Activated naive CD8-positive, alpha-beta T cell treated with anti-CD3 and anti-CD28 coated beads, Interleukin-2, amount 50 U/mL, for 24 hours (primary cell): Measurements from ENCODE around the gene CORO2B.

Experiments
- ATAC-seq: fragments of 150-1000 bp; cut with Tn5 transposase; one replicate; pipeline ENCODE4 v1.10.0; 2021
- DNase-seq: peaks from one replicate; pipeline ENCODE4 v3.0.0; 2021
- H3K27ac Mint-ChIP-seq: one replicate; pipeline ENCODE4 v1.8.0; 2021; ENCODE audit warnings: mild to moderate bottlenecking, mixed read lengths
- H3K27me3 Mint-ChIP-seq: one replicate; pipeline ENCODE4 v1.8.0; 2021; ENCODE audit warnings: mixed read lengths
- H3K36me3 Mint-ChIP-seq: one replicate; pipeline ENCODE4 v1.8.0; 2021; ENCODE audit warnings: low read depth, mixed read lengths
- H3K4me1 Mint-ChIP-seq: one replicate; pipeline ENCODE4 v1.8.0; 2021; ENCODE audit warnings: mixed read lengths
- H3K4me3 Mint-ChIP-seq: one replicate; pipeline ENCODE4 v1.8.0; 2021; ENCODE audit warnings: mild to moderate bottlenecking, moderate library complexity, mixed read lengths
- H3K9me3 Mint-ChIP-seq: one replicate; pipeline ENCODE4 v1.8.0; 2021; ENCODE audit warnings: mixed read lengths

The CORO2B gene

DNA sequence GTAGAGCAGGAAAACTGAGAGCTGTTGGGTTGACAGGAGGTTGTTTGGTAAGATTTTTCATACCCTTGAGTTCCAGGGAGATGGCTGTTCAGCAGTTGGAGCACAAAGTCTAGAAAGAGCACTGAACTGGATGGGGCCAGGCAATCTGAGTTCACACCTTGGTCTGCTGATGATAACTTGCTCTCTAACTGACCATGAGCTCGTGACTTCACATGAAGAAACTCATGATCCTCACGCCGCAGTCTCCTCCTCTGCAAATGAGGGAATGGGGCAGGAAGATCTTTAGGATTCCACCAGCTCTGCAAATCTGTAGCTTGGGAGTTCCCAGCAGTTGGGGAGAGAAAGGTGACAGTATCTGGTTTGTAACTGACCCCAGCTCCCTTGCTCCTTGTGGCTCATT is 33.7 kb downstream of the CORO2B start:
- H3K9me3 Mint-ChIP-seq = no peaks in the 10 kb centered on the region
- H3K4me1 Mint-ChIP-seq = no peaks in the 10 kb centered on the region
- no peak for ATAC-seq
- H3K27ac Mint-ChIP-seq = no peak overlapping the region
- no peak overlapping the region for H3K4me3 Mint-ChIP-seq
- DNase-seq = no peak
- peaks cover 1% of the 10 kb centered on the region for H3K27me3 Mint-ChIP-seq
- H3K36me3 Mint-ChIP-seq = no peaks in the 10 kb centered on the region

DNA sequence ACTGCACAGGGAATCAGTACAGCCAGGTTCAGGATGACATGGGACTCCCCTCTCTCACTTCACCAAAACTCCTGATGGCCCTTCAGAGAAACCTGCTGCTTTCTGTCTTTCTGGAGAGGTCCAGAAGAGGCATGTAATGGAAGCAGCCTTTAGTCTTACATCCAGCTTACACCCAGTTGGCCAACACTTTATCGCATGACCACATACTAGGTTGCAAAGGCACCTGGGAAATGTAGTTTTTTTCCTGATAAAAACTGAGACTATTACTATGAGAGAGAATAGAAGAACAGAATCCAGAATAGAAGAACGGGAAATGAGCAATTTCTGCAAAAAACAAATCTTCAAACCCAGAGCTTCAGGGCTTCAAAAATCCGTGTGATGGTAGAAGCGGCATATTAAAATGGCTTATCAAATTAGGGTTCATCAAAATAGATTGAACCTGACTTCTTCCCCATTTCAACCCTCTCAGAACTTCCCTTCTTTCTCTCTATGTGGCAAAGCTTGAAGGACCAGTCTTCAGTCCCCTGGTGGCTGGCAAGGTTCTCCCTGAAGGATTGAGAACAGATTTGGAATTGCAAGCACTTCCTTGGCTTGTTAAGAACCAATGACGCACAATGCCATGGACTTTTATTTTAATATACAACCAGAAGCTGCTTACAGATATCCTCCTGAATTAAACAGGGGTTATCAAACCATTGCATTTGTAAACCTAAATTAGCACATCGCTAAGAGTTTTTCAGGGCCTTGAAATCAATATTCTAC is 34.4 kb downstream of the CORO2B start:
- no peaks in the 10 kb centered on the region for H3K9me3 Mint-ChIP-seq
- peaks cover under 1% of the 10 kb centered on the region for H3K4me1 Mint-ChIP-seq
- peaks cover 1% of the 10 kb centered on the region for H3K27me3 Mint-ChIP-seq
- H3K27ac Mint-ChIP-seq = no peak overlapping the region
- no peak overlapping the region for H3K4me3 Mint-ChIP-seq
- no peak for DNase-seq
- no peak for ATAC-seq
- no peaks in the 10 kb centered on the region for H3K36me3 Mint-ChIP-seq

DNA sequence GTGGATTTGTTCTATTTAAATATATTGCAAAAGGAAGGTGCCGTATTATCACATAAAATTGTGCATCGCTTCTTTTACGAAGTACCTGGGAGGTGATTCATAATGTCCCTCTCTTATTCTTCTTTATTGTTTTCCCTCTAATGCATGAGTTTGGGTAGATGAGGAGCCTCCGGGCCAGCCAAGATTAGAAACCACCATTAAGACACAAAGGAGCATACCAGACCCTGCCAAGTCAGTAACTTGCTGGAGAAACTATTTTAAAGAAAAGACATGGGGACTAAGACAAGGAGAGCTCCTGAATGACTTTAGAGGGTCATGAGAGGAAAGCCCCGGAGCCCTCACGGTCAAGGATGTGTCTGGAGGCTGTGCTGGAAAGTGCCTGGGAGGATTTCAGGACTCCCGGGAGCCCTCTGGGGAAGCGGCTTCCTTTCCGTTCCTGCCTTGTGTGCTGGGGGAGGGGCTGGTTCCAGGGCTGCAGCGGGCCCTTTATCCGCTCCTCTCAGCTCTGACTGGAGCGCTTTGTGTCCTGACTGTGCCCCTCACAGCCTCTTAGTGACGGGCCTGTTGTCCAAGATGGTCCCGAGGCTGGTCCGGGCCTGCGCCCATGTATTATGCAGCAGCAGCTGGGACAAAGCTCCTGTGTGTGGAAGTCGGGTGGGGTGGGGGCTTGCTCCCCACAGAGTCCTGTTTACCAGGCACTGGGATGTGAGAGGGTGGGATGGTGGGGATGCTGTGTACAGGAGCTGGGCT is 35.7 kb downstream of the CORO2B start:
- no peak overlapping the region for H3K4me3 Mint-ChIP-seq
- H3K4me1 Mint-ChIP-seq = peaks cover 3% of the 10 kb centered on the region
- peaks cover 1% of the 10 kb centered on the region for H3K27me3 Mint-ChIP-seq
- ATAC-seq (no peak), DNase-seq (no peak)
- no peaks in the 10 kb centered on the region for H3K9me3 Mint-ChIP-seq
- H3K27ac Mint-ChIP-seq = no peak overlapping the region
- no peaks in the 10 kb centered on the region for H3K36me3 Mint-ChIP-seq

- Mint-ChIP-seq H3K36me3 (no peaks in the 10 kb centered on the region), H3K27ac (no peak overlapping the region), H3K4me1 (peaks cover 3% of the 10 kb centered on the region), H3K9me3 (no peaks in the 10 kb centered on the region), H3K4me3 (no peak overlapping the region), H3K27me3 (peaks cover 1% of the 10 kb centered on the region)
- ATAC-seq = no peak
- no peak for DNase-seq
Observed at GRCh38 chr15:68615301-68615700, 36.5 kb downstream of the CORO2B start.

- Mint-ChIP-seq H3K36me3 (no peaks in the 10 kb centered on the region), H3K27me3 (no peaks in the 10 kb centered on the region), H3K4me3 (no peak overlapping the region), H3K4me1 (peaks cover 3% of the 10 kb centered on the region), H3K27ac (no peak overlapping the region), H3K9me3 (no peaks in the 10 kb centered on the region)
- no peak for DNase-seq
- no peak for ATAC-seq
Observed at GRCh38 chr15:68615811-68616210, 37.0 kb downstream of the CORO2B start.

GRCh38 chr15:68616397-68616796 is 37.6 kb downstream of the CORO2B start:
- H3K4me3 Mint-ChIP-seq = no peak overlapping the region
- H3K4me1 Mint-ChIP-seq = peaks cover 3% of the 10 kb centered on the region
- DNase-seq = no peak
- no peaks in the 10 kb centered on the region for H3K27me3 Mint-ChIP-seq
- no peaks in the 10 kb centered on the region for H3K36me3 Mint-ChIP-seq
- no peak for ATAC-seq
- H3K27ac Mint-ChIP-seq = no peak overlapping the region
- no peaks in the 10 kb centered on the region for H3K9me3 Mint-ChIP-seq

- Mint-ChIP-seq H3K27ac (no peak overlapping the region), H3K36me3 (no peaks in the 10 kb centered on the region), H3K9me3 (no peaks in the 10 kb centered on the region), H3K27me3 (no peaks in the 10 kb centered on the region), H3K4me3 (no peak overlapping the region), H3K4me1 (peaks cover 3% of the 10 kb centered on the region)
- no peak for ATAC-seq
- DNase-seq = no peak
Observed at GRCh38 chr15:68617001-68617400, 38.2 kb downstream of the CORO2B start.

- peaks cover 3% of the 10 kb centered on the region for H3K4me1 Mint-ChIP-seq
- no peak for DNase-seq
- no peaks in the 10 kb centered on the region for H3K27me3 Mint-ChIP-seq
- no peaks in the 10 kb centered on the region for H3K9me3 Mint-ChIP-seq
- no peaks in the 10 kb centered on the region for H3K36me3 Mint-ChIP-seq
- no peak overlapping the region for H3K27ac Mint-ChIP-seq
- no peak overlapping the region for H3K4me3 Mint-ChIP-seq
- no peak for ATAC-seq
Observed at GRCh38 chr15:68617777-68618176, 39.0 kb downstream of the CORO2B start.

DNA sequence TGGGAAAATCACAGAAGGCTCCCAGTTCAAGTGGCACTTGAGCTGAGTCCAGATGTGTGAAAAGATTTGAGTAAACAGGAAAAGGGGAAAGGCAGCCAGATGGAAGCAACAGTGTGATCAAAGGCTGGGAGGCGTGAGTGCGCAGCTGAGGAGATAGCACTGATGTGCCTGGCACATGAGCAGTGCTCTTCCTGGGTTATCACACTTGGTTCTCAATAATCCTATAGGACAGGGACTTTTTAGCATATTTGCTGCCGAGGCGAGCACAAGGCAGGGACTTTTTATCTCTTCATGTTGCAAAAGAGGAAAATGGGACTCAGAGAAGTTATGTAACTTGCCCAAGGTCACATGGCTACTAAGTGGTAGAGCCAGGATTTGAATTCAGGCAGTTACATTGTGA is 39.6 kb downstream of the CORO2B start:
- Mint-ChIP-seq H3K27ac (no peak overlapping the region), H3K9me3 (no peaks in the 10 kb centered on the region)
- no peak for DNase-seq

DNA sequence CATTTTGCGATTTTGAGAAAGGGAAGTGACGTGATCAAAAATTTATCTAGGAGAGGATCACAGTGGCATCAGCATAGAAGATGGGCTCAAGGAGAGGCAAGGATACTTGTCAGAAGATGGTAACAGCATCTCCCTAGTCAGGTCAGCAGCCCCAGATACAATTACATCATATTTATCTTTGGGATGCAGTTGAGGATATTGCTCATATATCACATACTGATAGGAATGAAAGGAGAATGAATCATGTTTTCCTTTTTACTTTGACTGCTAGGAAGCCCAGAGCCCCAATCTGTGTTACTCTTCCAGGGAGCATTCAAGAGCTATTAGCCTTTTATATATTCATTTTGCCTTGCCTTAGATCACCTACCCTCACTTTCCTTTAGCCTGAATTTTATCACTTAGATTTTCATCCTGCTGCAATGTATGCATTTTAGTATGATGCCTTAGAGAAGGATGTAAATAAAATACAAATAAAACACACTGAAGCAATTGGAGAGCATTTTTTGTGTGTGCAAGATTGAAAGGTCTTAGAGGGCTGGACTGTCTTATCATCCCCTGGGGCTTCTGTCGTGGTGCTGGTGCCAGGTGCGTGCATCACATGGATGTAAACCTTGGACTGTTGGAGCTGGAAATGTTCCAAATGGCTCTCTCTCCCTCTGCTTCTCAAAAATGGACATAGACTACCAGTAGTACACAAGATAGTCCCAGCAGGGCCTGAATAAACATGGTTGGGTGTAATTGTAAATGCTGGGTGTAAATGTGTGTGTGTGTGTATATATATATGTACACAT is 40.3 kb downstream of the CORO2B start:
- peaks cover 3% of the 10 kb centered on the region for H3K4me1 Mint-ChIP-seq
- H3K27ac Mint-ChIP-seq = no peak overlapping the region
- H3K9me3 Mint-ChIP-seq = no peaks in the 10 kb centered on the region
- DNase-seq (no peak), ATAC-seq (no peak)
- H3K36me3 Mint-ChIP-seq = no peaks in the 10 kb centered on the region
- H3K4me3 Mint-ChIP-seq = no peak overlapping the region
- H3K27me3 Mint-ChIP-seq = no peaks in the 10 kb centered on the region

More for the DNA sequence above, 39.6 kb downstream of the CORO2B start:
- Mint-ChIP-seq H3K27me3 (no peaks in the 10 kb centered on the region), H3K4me3 (no peak overlapping the region), H3K4me1 (peaks cover 3% of the 10 kb centered on the region), H3K36me3 (no peaks in the 10 kb centered on the region)
- ATAC-seq = no peak

DNA sequence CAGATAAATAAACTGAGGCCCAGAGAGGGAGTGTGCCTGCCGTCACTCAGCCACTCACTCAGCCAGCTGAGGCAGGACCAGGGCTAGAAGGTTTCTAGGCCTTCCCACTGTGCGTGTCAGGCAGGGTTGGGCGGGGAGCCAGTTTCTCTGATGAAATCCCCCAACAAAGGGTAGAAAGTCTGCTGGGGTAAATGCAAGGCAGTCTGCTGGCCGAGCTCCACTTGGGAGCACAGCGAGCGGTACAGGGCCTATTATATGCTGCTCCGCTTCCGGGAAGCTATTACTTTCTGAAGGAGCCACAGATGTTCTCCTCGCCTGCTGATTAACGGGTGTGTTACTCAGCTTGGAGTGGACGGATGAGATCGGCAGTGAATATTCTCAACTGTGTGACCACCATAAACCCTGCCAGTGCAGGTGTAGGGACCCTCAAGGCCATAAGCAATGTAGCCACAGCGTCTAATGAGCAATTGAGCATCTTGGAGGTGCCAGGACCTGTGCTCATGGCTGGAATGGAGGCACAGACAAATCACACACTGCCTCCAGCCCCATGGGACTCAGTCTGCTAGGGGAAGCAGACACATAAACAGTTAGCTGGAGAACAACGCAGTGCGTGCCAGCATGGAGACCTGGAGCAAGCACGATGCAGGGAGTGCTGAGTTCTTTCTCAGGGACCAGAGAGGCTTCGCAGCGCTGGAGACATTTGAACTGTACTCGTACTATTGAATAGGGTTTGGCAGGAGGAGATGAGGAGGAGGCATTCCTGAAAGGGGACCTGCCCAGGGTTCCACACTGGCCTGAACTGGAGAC is 42.1 kb downstream of the CORO2B start:
- no peak for ATAC-seq
- no peaks in the 10 kb centered on the region for H3K36me3 Mint-ChIP-seq
- no peak overlapping the region for H3K27ac Mint-ChIP-seq
- no peak overlapping the region for H3K4me3 Mint-ChIP-seq
- no peaks in the 10 kb centered on the region for H3K9me3 Mint-ChIP-seq
- no peaks in the 10 kb centered on the region for H3K27me3 Mint-ChIP-seq
- peaks cover 3% of the 10 kb centered on the region for H3K4me1 Mint-ChIP-seq
- no peak for DNase-seq

DNA sequence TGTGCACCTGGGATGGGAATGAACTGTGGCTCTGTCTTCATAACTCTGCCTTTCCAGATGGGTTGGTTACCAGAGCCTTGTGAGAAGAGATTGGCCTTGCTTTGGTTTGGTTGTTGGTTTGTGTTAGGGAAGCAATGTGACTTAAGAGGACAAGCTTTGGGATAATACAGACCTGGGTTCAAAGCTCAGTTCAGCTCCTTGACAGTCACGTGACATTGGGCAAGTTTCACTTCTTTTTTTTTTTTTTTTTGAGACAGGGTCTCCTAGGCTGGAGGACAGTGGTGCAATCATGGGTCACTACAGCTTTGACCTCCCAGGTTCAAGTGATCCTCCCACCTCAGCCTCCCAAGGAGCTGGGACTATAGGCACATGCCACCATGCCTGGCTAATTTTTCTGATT is 42.7 kb downstream of the CORO2B start:
- Mint-ChIP-seq H3K27ac (no peak overlapping the region), H3K9me3 (no peaks in the 10 kb centered on the region), H3K4me1 (peaks cover 4% of the 10 kb centered on the region), H3K36me3 (no peaks in the 10 kb centered on the region), H3K27me3 (no peaks in the 10 kb centered on the region), H3K4me3 (no peak overlapping the region)
- DNase-seq = no peak
- no peak for ATAC-seq

DNA sequence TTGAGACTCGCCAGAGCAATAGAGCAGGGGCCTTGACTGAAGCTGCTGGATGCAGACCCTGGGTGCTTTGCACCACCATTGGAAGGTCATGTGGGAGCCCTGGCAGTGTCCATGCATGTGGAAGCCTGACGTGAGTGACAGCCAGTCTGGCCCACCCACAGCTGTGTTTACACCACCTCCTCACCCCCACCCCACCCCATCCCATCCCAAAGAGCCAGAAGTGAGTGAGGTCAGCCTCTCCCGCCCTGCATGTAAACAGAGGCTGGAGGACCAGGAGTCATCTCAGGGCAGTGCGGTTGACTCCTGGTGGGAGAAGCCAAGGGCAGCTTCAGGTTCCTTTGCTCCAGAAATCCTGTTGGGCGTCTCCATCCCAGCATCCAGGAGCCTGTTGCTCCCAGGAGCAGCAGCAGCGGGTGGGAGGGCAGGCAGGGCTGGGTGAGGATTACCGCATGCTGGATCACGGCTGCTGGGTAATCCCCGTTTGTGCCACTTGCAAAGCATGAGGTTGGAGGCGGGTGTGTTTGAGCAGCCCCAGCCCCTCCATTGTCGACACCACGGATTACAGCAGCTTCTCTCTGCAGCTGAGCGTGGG is 44.6 kb downstream of the CORO2B start:
- peaks cover 3% of the 10 kb centered on the region for H3K4me1 Mint-ChIP-seq
- no peaks in the 10 kb centered on the region for H3K36me3 Mint-ChIP-seq
- H3K27ac Mint-ChIP-seq = no peak overlapping the region
- ATAC-seq = no peak
- H3K4me3 Mint-ChIP-seq = no peak overlapping the region
- peaks cover 2% of the 10 kb centered on the region for H3K27me3 Mint-ChIP-seq
- no peak for DNase-seq
- H3K9me3 Mint-ChIP-seq = no peaks in the 10 kb centered on the region

DNA sequence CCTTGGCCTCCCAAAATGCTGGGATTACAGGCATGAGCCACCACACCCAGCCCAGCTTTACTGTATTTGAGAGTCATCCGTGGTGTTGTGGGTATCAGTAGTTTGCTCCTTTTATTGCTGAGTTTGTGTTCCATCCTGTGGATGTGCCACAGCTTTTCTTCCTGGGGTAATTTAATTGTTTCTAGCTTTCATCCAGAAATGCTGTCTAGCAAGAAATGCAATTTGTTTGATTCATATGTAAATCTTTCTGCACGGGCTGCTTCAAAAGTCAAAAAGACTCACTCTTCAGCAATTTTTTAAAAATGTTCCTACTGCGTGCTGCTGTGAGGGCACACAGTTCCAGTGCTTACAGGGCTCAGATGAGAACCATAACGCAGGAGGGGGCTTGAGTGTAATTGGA is 47.1 kb downstream of the CORO2B start:
- H3K27me3 Mint-ChIP-seq = peaks cover 5% of the 10 kb centered on the region
- H3K9me3 Mint-ChIP-seq = no peaks in the 10 kb centered on the region

More for the DNA sequence above, 47.1 kb downstream of the CORO2B start:
- ATAC-seq (no peak), DNase-seq (no peak)
- H3K27ac Mint-ChIP-seq = no peak overlapping the region
- H3K4me3 Mint-ChIP-seq = no peak overlapping the region
- no peaks in the 10 kb centered on the region for H3K36me3 Mint-ChIP-seq
- peaks cover 5% of the 10 kb centered on the region for H3K4me1 Mint-ChIP-seq
